HG02623 (cell line): ENCODE data around the gene ZNF524.
A peak's percentile ranks its signal among the peaks of the same experiment; 100 is the strongest.

Source experiments
- ATAC-seq: cut with Tn5 transposase; IDR thresholded peaks from one replicate; pipeline ENCODE4 v1.9.1; 2021; ENCODE audit warnings: moderate library complexity; ENCODE audit not compliant: unreplicated experiment

The ZNF524 gene

GRCh38 chr19:55618426-55618825 lies 18.3 kb downstream of the ZNF524 start:
- ATAC-seq = no peak

GRCh38 chr19:55619286-55619685 lies 19.2 kb downstream of the ZNF524 start:
- ATAC-seq = no peak

- no peak for ATAC-seq
Observed at GRCh38 chr19:55620410-55621204, 20.5 kb downstream of the ZNF524 start.

GRCh38 chr19:55621205-55621672 lies 21.2 kb downstream of the ZNF524 start:
- ATAC-seq = no peak

- ATAC-seq = no peak
Observed at GRCh38 chr19:55621673-55622231, 21.7 kb downstream of the ZNF524 start.

GRCh38 chr19:55622242-55622969 lies 22.3 kb downstream of the ZNF524 start:
- ATAC-seq = no peak

GRCh38 chr19:55623130-55623529 lies 23.0 kb downstream of the ZNF524 start:
- ATAC-seq = no peak

- no peak for ATAC-seq
Observed at GRCh38 chr19:55623561-55623960, 23.5 kb downstream of the ZNF524 start.

GRCh38 chr19:55624109-55625003 lies 24.3 kb downstream of the ZNF524 start, which contains the start of gene ZNF784:
ZNF784 (minus strand) TSS chr19:55624566; CDS start chr19:55624561, 5 bp downstream.
- ATAC-seq = peak; percentile 64

GRCh38 chr19:55625004-55625326 lies 24.9 kb downstream of the ZNF524 start:
- ATAC-seq = no peak

GRCh38 chr19:55626350-55626749 lies 26.3 kb downstream of the ZNF524 start:
- ATAC-seq = no peak

GRCh38 chr19:55632463-55632834 lies 32.4 kb downstream of the ZNF524 start:
- ATAC-seq = no peak

- no peak for ATAC-seq
Observed at GRCh38 chr19:55633861-55634260, 33.8 kb downstream of the ZNF524 start.

- no peak for ATAC-seq
Observed at GRCh38 chr19:55635334-55635717, 35.2 kb downstream of the ZNF524 start.

- ATAC-seq = no peak
Observed at GRCh38 chr19:55635856-55636440, 35.9 kb downstream of the ZNF524 start.

GRCh38 chr19:55636723-55637122 lies 36.6 kb downstream of the ZNF524 start:
- no peak for ATAC-seq

- no peak for ATAC-seq
Observed at GRCh38 chr19:55637534-55637933, 37.4 kb downstream of the ZNF524 start.

- ATAC-seq = no peak
Observed at GRCh38 chr19:55638864-55639359, 38.8 kb downstream of the ZNF524 start.

GRCh38 chr19:55640043-55640576 lies 40.0 kb downstream of the ZNF524 start:
- ATAC-seq = no peak
